PC-9 (cell line): ENCODE results near the gene KRTAP1-1.

Source experiments
- CTCF ChIP-seq: fragments of 200-600 bp; sonication (generic); conservative IDR thresholded peaks from 2 replicates; pipeline ENCODE4 v1.6.1; 2017; ENCODE audit warnings: mixed run types, antibody characterized with exemption, mild to moderate bottlenecking, moderate library complexity
- EZH2 ChIP-seq: fragments of 200-600 bp; sonication (generic); IDR thresholded peaks from 2 replicates; pipeline ENCODE4 v1.8.0; 2017; ENCODE audit warnings: antibody characterized with exemption, low read depth

DNA sequence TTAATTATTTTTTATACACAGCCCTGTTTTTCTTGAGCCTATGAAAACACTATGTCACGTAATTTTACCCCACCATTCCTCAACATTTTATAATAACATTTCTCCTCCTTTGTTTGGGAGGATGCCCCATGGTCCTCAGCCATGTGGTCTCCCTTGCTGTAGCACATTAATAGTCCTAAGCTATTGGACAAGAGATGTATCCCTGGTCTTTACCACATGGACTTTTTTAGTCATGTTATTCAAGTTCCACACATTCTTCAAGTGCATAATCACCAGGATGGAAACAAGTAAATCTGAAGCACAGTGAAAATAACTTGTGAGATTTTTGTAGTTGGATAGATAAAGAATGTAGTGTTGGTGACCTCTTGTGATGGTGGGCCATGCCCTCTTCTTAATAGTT, 20.7 kb upstream of the KRTAP1-1 start:
- TF ChIP-seq CTCF (no peak), EZH2 (no peak)
